OCI-LY3 (cell line): Measurements from ENCODE around the gene INKA1.

Experiments used
- H2AFZ ChIP-seq: fragments of 200-600, 300-600 bp; shearing (Covaris generic); 2 replicates; pipeline ENCODE4 v1.6.0; 2014; ENCODE audit warnings: antibody characterized with exemption, low read depth, low read length
- H3K27ac ChIP-seq: fragments of 200-600, 300-600 bp; sonication (generic); 2 replicates; pipeline ENCODE4 v1.5.1; 2014; ENCODE audit warnings: mild to moderate bottlenecking, low read length, moderate library complexity, mixed read lengths
- H3K27me3 ChIP-seq: fragments of 200-600, 300-600 bp; sonication (generic); 2 replicates; pipeline ENCODE4 v1.6.1; 2014; ENCODE audit warnings: low read depth, low read length, mixed read lengths
- H3K36me3 ChIP-seq: fragments of 200-600, 300-600 bp; sonication (generic); replicated peaks from 2 replicates; pipeline ENCODE3; 2014; ENCODE audit warnings: low read depth, low read length, mixed read lengths
- H3K4me1 ChIP-seq: fragments of 300-600, 200-600 bp; sonication (generic); 2 replicates; pipeline ENCODE4 v1.6.1; 2014; ENCODE audit warnings: low read length, mixed read lengths
- H3K4me2 ChIP-seq: fragments of 200-600, 300-600 bp; sonication (generic); 2 replicates; pipeline ENCODE4 v1.6.1; 2014; ENCODE audit warnings: low read length, mixed read lengths
- H3K4me3 ChIP-seq: fragments of 300-600, 200-600 bp; sonication (generic); 2 replicates; pipeline ENCODE4 v1.5.1; 2014; ENCODE audit warnings: antibody characterized with exemption, mild to moderate bottlenecking, low read length, moderate library complexity
- H3K79me2 ChIP-seq: fragments of 300-600, 200-600 bp; shearing (Covaris generic); 2 replicates; pipeline ENCODE4 v1.6.1; 2014; ENCODE audit warnings: mild to moderate bottlenecking, low read length, mixed read lengths
- H3K9ac ChIP-seq: fragments of 300-600, 200-600 bp; shearing (Covaris generic); 2 replicates; pipeline ENCODE4 v1.6.0; 2014; ENCODE audit warnings: mild to moderate bottlenecking, low read length, moderate library complexity
- H3K9me3 ChIP-seq: fragments of 200-600, 300-600 bp; shearing (Covaris generic); 2 replicates; pipeline ENCODE4 v1.6.1; 2014; ENCODE audit warnings: low read length, mixed read lengths; ENCODE audit not compliant: insufficient read depth
- H4K20me1 ChIP-seq: fragments of 200-600, 300-600 bp; sonication (generic); 2 replicates; pipeline ENCODE4 v1.6.1; 2016; ENCODE audit warnings: low read length, mixed read lengths; ENCODE audit not compliant: insufficient read depth
- CTCF ChIP-seq: fragments of 200-600, 300-600 bp; sonication (generic); IDR thresholded peaks from 2 replicates; pipeline ENCODE4 v1.5.1; 2014; ENCODE audit warnings: antibody characterized with exemption, low read length, low read depth
- EZH2phosphoT487 ChIP-seq: fragments of 200-600 bp; shearing (Covaris generic); IDR thresholded peaks from 2 replicates; pipeline ENCODE4 v1.6.1; 2018; ENCODE audit warnings: antibody characterized with exemption, mixed run types, low read depth

Gene INKA1

GRCh38 chr3:49802719-49803464, at the start of gene INKA1:
Gene INKA1 (plus strand): TSS chr3:49803261. CDS start chr3:49803393, 132 bp downstream.
- H3K9me3 ChIP-seq, result no peaks in the 10 kb centered on the region
- peaks cover 20% of the 10 kb centered on the region for H3K27me3 ChIP-seq
- peak; percentile 93; the same call in 1 of the 2 replicates for TF ChIP-seq CTCF
- no peak for TF ChIP-seq EZH2phosphoT487
- H3K4me2 ChIP-seq, result peak within 1 kb of the TSS; percentile 100
- H2AFZ ChIP-seq, result peak within 1 kb of the TSS; percentile 98
- H3K9ac ChIP-seq, result peak within 1 kb of the TSS; percentile 72
- no peaks in the 10 kb centered on the region for H3K79me2 ChIP-seq
- H3K4me1 ChIP-seq, result peaks cover 16% of the 10 kb centered on the region
- H3K27ac ChIP-seq, result no peak within 1 kb of the TSS
- H4K20me1 ChIP-seq, result no peaks in the 10 kb centered on the region
- peak within 1 kb of the TSS; percentile 90 for H3K4me3 ChIP-seq
- H3K36me3 ChIP-seq, result no peaks in the 10 kb centered on the region

DNA sequence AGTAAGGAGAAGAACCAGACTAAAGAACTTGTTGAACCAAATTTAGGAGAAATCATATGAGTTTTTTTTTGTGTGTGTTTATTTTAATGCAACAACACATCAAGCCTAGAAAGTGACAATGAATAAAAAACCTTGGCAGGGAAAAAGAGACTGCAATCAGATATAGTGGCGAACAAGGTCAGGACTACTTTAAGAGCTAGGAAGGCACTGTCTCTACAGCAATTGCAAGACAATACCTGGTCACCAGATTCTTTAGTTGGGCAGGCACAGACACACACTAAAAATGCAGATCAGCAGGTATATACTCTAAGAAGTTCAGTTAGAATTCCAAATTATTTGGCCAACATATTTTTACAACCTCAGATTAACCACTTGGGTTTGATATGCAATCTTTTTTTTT, 48.5 kb upstream of the INKA1 start:
- Histone ChIP-seq H3K9me3 (no peaks in the 10 kb centered on the region), H3K79me2 (peaks cover 43% of the 10 kb centered on the region), H3K27me3 (no peaks in the 10 kb centered on the region), H3K9ac (no peak overlapping the region), H3K27ac (no peak overlapping the region), H2AFZ (no peak overlapping the region), H3K36me3 (no peaks in the 10 kb centered on the region), H4K20me1 (peaks cover 26% of the 10 kb centered on the region), H3K4me1 (no peaks in the 10 kb centered on the region), H3K4me2 (no peak overlapping the region), H3K4me3 (no peak overlapping the region)
- TF ChIP-seq EZH2phosphoT487, result no peak

GRCh38 chr3:49756036-49756435, 47.0 kb upstream of the INKA1 start:
- H3K4me2 ChIP-seq, result no peak overlapping the region
- no peaks in the 10 kb centered on the region for H3K9me3 ChIP-seq
- peaks cover 25% of the 10 kb centered on the region for H4K20me1 ChIP-seq
- no peaks in the 10 kb centered on the region for H3K36me3 ChIP-seq
- TF ChIP-seq CTCF (no peak), EZH2phosphoT487 (no peak)
- H3K27me3 ChIP-seq, result no peaks in the 10 kb centered on the region
- no peaks in the 10 kb centered on the region for H3K4me1 ChIP-seq
- no peak overlapping the region for H3K4me3 ChIP-seq
- H3K27ac ChIP-seq, result no peak overlapping the region
- no peak overlapping the region for H3K9ac ChIP-seq
- H2AFZ ChIP-seq, result no peak overlapping the region
- H3K79me2 ChIP-seq, result peaks cover 51% of the 10 kb centered on the region

DNA sequence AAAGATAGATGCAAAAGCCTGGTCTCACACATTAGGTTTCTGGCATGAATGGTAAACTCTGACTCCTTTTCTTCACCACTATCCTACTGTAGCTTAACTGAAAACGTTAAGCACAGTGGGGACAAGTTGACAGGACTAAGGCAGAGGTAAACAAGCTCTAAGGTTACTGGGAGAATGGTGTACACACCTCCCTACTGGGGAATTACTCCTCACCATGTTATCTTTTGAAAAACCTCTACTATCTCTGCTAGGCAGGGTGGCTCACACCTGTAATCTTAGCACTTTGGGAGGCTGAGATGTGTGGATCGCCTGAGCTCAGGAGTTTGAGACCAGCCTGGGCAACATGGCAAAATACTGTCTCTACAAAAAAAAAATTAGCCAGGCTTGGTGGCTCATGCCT, 45.9 kb upstream of the INKA1 start:
- Histone ChIP-seq H3K79me2 (peaks cover 56% of the 10 kb centered on the region), H3K36me3 (no peaks in the 10 kb centered on the region), H3K4me1 (no peaks in the 10 kb centered on the region), H3K27ac (no peak overlapping the region), H4K20me1 (peaks cover 20% of the 10 kb centered on the region), H2AFZ (no peak overlapping the region), H3K27me3 (no peaks in the 10 kb centered on the region), H3K9ac (no peak overlapping the region), H3K9me3 (no peaks in the 10 kb centered on the region), H3K4me2 (no peak overlapping the region), H3K4me3 (no peak overlapping the region)
- TF ChIP-seq EZH2phosphoT487, result no peak
- TF ChIP-seq CTCF, result no peak
